Lower lobe of right lung (tissue), 2 donors: ENCODE measurements around the gene CCDC110. TPM values are rescaled to one million over a fixed set of nuclear protein-coding genes. Genes with fewer than 3 reads are reported as not detected.

ENCODE experiments used
- ATAC-seq, 2 donors: fragments of 200-7000 bp; cut with Tn5 transposase; one replicate each; pipeline ENCODE4 v1.9.1; 2020 to 2022; ENCODE audit warnings: mild to moderate bottlenecking in 2 of 2, moderate library complexity in 2 of 2
- DNase-seq: peaks from one replicate; pipeline ENCODE4 v3.0.0-alpha.2; 2020
- H3K27ac ChIP-seq: fragments of 200-600 bp; one replicate; pipeline ENCODE4 v1.8.0; 2022
- H3K27me3 ChIP-seq: fragments of 200-600 bp; one replicate; pipeline ENCODE4 v1.8.0; 2022; ENCODE audit warnings: low read depth
- H3K36me3 ChIP-seq: fragments of 200-600 bp; one replicate; pipeline ENCODE4 v1.8.0; 2022; ENCODE audit warnings: mild to moderate bottlenecking
- H3K4me1 ChIP-seq: fragments of 200-600 bp; one replicate; pipeline ENCODE4 v1.8.0; 2022
- H3K4me3 ChIP-seq: fragments of 200-600 bp; one replicate; pipeline ENCODE4 v1.8.0; 2022; ENCODE audit warnings: mild to moderate bottlenecking
- H3K9me3 ChIP-seq: fragments of 200-600 bp; one replicate; pipeline ENCODE4 v1.8.0; 2022
- intact Hi-C: fragments of 100-400 bp; cut with DNase I; formaldehyde crosslinking; loops from one replicate; pipeline ENCODE4 v1.11.0; 2022
- total RNA-seq: library from RNA; stranded (reverse); fragmentation: NEBNext Ultra II Directional; extraction: Animal tissue kit (Norgen Biotek cat#: 25700); gene quantifications from one replicate; pipeline ENCODE4 v1.2.1, GENCODE V29; 2021
- TF ChIP-seq, protein P1 (sequence below): fragments of 200-600 bp; IDR thresholded peaks from one replicate; pipeline ENCODE4 v1.8.0; 2022; ENCODE audit warnings: antibody characterized with exemption, mild to moderate bottlenecking
- donor health status: DM: no; HTN: yes; CAD: no; lungs with severe emphysema.

The CCDC110 gene
- total RNA-seq, 1 donor from 2014 or later, result 0.44 TPM

- H3K4me1 ChIP-seq, result no peaks in the 10 kb centered on the region
- no peak overlapping the region for H3K4me3 ChIP-seq
- no peak for ATAC-seq
- intact Hi-C loops, result no loop called here
- DNase-seq, result no peak
- H3K36me3 ChIP-seq, result no peaks in the 10 kb centered on the region
- TF ChIP-seq, protein P1, sequence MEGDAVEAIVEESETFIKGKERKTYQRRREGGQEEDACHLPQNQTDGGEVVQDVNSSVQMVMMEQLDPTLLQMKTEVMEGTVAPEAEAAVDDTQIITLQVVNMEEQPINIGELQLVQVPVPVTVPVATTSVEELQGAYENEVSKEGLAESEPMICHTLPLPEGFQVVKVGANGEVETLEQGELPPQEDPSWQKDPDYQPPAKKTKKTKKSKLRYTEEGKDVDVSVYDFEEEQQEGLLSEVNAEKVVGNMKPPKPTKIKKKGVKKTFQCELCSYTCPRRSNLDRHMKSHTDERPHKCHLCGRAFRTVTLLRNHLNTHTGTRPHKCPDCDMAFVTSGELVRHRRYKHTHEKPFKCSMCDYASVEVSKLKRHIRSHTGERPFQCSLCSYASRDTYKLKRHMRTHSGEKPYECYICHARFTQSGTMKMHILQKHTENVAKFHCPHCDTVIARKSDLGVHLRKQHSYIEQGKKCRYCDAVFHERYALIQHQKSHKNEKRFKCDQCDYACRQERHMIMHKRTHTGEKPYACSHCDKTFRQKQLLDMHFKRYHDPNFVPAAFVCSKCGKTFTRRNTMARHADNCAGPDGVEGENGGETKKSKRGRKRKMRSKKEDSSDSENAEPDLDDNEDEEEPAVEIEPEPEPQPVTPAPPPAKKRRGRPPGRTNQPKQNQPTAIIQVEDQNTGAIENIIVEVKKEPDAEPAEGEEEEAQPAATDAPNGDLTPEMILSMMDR, result no peak
- no peak overlapping the region for H3K27ac ChIP-seq
- no peaks in the 10 kb centered on the region for H3K9me3 ChIP-seq
- no peaks in the 10 kb centered on the region for H3K27me3 ChIP-seq
Measured at GRCh38 chr4:185457136-185457535, 14.4 kb downstream of the CCDC110 start.

- ATAC-seq, result no peak
- H3K4me3 ChIP-seq, result no peak overlapping the region
- TF ChIP-seq, protein P1, result no peak
- H3K9me3 ChIP-seq, result no peaks in the 10 kb centered on the region
- intact Hi-C loops, result no loop called here
- no peaks in the 10 kb centered on the region for H3K36me3 ChIP-seq
- no peaks in the 10 kb centered on the region for H3K27me3 ChIP-seq
- no peak overlapping the region for H3K27ac ChIP-seq
- no peak for DNase-seq
- no peaks in the 10 kb centered on the region for H3K4me1 ChIP-seq
Measured at GRCh38 chr4:185456131-185456530, 15.4 kb downstream of the CCDC110 start.

GRCh38 chr4:185445209-185445608 lies 26.3 kb downstream of the CCDC110 start:
- no peak for ATAC-seq
- Histone ChIP-seq H3K36me3 (no peaks in the 10 kb centered on the region), H3K27ac (no peak overlapping the region), H3K27me3 (no peaks in the 10 kb centered on the region), H3K4me3 (no peak overlapping the region), H3K9me3 (no peaks in the 10 kb centered on the region), H3K4me1 (no peaks in the 10 kb centered on the region)
- no peak for DNase-seq
- TF ChIP-seq, protein P1, result no peak
- intact Hi-C loops, result no loop called here

DNA sequence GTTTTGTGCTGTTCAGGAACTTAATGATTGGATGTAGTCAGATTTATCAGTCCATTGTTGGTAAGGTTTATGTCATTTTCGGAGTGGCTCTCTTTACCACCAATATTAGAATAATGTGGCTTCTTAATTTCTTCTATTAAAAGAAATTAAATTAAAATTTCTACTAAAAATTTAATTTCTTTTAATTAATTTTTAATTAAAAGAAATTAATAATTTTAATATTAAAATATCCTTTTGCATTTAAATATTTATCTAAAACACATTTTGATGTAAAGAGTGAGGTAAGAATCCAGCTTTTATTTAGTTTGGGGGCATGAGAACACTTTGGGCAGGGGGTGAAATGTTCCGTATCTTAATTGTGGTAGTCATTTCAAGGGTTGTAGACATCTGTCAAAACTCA lies 30.1 kb downstream of the CCDC110 start:
- no peak overlapping the region for H3K4me3 ChIP-seq
- H3K27ac ChIP-seq, result no peak overlapping the region
- no peaks in the 10 kb centered on the region for H3K36me3 ChIP-seq
- TF ChIP-seq, protein P1, result no peak
- ATAC-seq (no peak), DNase-seq (no peak)
- no peaks in the 10 kb centered on the region for H3K4me1 ChIP-seq
- intact Hi-C loops, result no loop called here
- no peaks in the 10 kb centered on the region for H3K27me3 ChIP-seq
- H3K9me3 ChIP-seq, result no peaks in the 10 kb centered on the region

GRCh38 chr4:185437809-185438208 lies 33.7 kb downstream of the CCDC110 start:
- intact Hi-C loops, result no loop called here
- DNase-seq (no peak), ATAC-seq (no peak)
- H3K27me3 ChIP-seq, result no peaks in the 10 kb centered on the region
- H3K27ac ChIP-seq, result no peak overlapping the region
- H3K36me3 ChIP-seq, result no peaks in the 10 kb centered on the region
- no peaks in the 10 kb centered on the region for H3K4me1 ChIP-seq
- no peaks in the 10 kb centered on the region for H3K9me3 ChIP-seq
- no peak overlapping the region for H3K4me3 ChIP-seq
- TF ChIP-seq, protein P1, result no peak

DNA sequence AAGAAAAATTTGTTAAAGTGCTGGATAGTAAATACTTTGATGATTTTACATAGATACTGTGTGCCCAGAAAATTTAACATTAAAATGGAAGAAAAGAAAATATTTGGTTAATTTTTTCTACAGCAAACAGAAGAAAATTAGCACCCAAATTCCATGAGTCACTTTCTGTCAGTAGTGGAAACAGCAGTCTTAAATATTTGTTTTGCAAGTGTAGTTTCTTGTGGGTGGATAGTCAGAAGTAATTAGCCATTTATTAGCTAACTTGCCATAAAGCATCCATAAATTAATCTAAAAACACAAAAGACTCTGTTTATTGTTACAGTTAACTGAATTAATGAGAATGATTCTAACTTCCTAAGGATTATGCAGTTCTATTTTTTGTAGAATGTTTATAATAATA lies 36.1 kb downstream of the CCDC110 start:
- intact Hi-C loops, result no loop called here
- H3K27ac ChIP-seq, result no peak overlapping the region
- H3K9me3 ChIP-seq, result no peaks in the 10 kb centered on the region
- H3K4me3 ChIP-seq, result no peak overlapping the region
- TF ChIP-seq, protein P1, result no peak
- DNase-seq (no peak), ATAC-seq (no peak)
- no peaks in the 10 kb centered on the region for H3K27me3 ChIP-seq
- no peaks in the 10 kb centered on the region for H3K4me1 ChIP-seq
- no peaks in the 10 kb centered on the region for H3K36me3 ChIP-seq
